HEK293 (cell line): ENCODE results near the gene SIRT4.

Source experiments
- CTCF ChIA-PET: fragments of 350-600 bp; formaldehyde crosslinking; extraction: SDS; loops from one replicate; lab custom pipeline; 2021; ENCODE audit warnings: antibody characterized with exemption; lab: Yijun Ruan, JAX
- POLR2A ChIA-PET: fragments of 300-600 bp; formaldehyde crosslinking; extraction: SDS; loops from one replicate; lab custom pipeline; 2020; ENCODE audit warnings: antibody characterized with exemption, inconsistent platforms; lab: Yijun Ruan, JAX
- H3K27ac ChIP-seq: fragments of 200-500 bp; sonication (Bioruptor generic); 2 replicates; pipeline ENCODE4 v1.5.1; 2014; ENCODE audit warnings: low read depth, low read length, control low read depth, inconsistent platforms; ENCODE audit errors: extremely low read depth
- H3K36me3 ChIP-seq, 2 experiments: fragments of 200-500 bp in 1 of 2; sonication (Bioruptor generic) in 1 of 2; 1 replicate in 1 of 2; 2 replicates in 1 of 2; pipeline ENCODE4 v1.5.1; 2014 to 2017; ENCODE audit warnings: inconsistent platforms in 2 of 2, low read length in 2 of 2; ENCODE audit not compliant: control insufficient read depth in 2 of 2, insufficient read depth in 1 of 2
- H3K4me1 ChIP-seq: fragments of 200-500 bp; sonication (Bioruptor generic); 2 replicates; pipeline ENCODE4 v1.5.1; 2014; ENCODE audit warnings: mild to moderate bottlenecking, low read length, inconsistent platforms; ENCODE audit not compliant: control insufficient read depth, insufficient read depth
- H3K4me3 ChIP-seq: 2 replicates; pipeline ENCODE4 v1.5.1; 2011; ENCODE audit warnings: low read depth, mild to moderate bottlenecking, control low read depth, low read length, moderate library complexity
- H3K9me3 ChIP-seq: fragments of 200-500 bp; sonication (Bioruptor generic); 2 replicates; pipeline ENCODE4 v1.5.1; 2014; ENCODE audit warnings: low read depth, low read length, inconsistent platforms; ENCODE audit not compliant: control insufficient read depth, insufficient read depth
- BCL11B ChIP-seq: fragments of 450-650 bp; formaldehyde crosslinking; IDR thresholded peaks from 2 replicates; pipeline ENCODE4 v1.5.1; 2016; ENCODE audit warnings: low read depth, missing biosample characterization, missing genetic modification characterization
- MEIS1 ChIP-seq: sonication (generic); formaldehyde crosslinking; IDR thresholded peaks from 2 replicates; pipeline ENCODE4 v1.8.1; 2022; ENCODE audit warnings: missing genetic modification reagents, mild to moderate bottlenecking, borderline replicate concordance
- PBX3 ChIP-seq: sonication (generic); formaldehyde crosslinking; IDR thresholded peaks from 2 replicates; pipeline ENCODE4 v1.8.1; 2022; ENCODE audit warnings: mild to moderate bottlenecking, moderate library complexity, missing genetic modification reagents
- YY2 ChIP-seq: fragments of 450-650 bp; formaldehyde crosslinking; IDR thresholded peaks from 2 replicates; pipeline ENCODE4 v1.5.1; 2016; ENCODE audit warnings: missing biosample characterization, missing genetic modification characterization
- ZBTB10 ChIP-seq: fragments of 450-650 bp; formaldehyde crosslinking; IDR thresholded peaks from 2 replicates; pipeline ENCODE4 v1.5.1; 2016; ENCODE audit warnings: missing biosample characterization, missing genetic modification characterization
- ZBTB11 ChIP-seq: fragments of 450-650 bp; formaldehyde crosslinking; conservative IDR thresholded peaks from 2 replicates; pipeline ENCODE4 v1.5.1; 2016; ENCODE audit warnings: low read depth, missing biosample characterization, missing genetic modification characterization
- ZBTB20 ChIP-seq: fragments of 450-650 bp; formaldehyde crosslinking; IDR thresholded peaks from 2 replicates; pipeline ENCODE4 v1.5.1; 2016; ENCODE audit warnings: missing biosample characterization, missing genetic modification characterization
- ZNF138 ChIP-seq: fragments of 450-650 bp; formaldehyde crosslinking; IDR thresholded peaks from 2 replicates; pipeline ENCODE4 v1.5.1; 2016; ENCODE audit warnings: missing biosample characterization, missing genetic modification characterization, borderline replicate concordance
- ZNF266 ChIP-seq: fragments of 450-650 bp; formaldehyde crosslinking; IDR thresholded peaks from 2 replicates; pipeline ENCODE4 v1.5.1; 2016; ENCODE audit warnings: missing biosample characterization, missing genetic modification characterization, low read depth
- ZNF274 ChIP-seq, 2 experiments: fragments of 200-500 bp in 1 of 2; fragments of 450-650 bp in 1 of 2; sonication (Bioruptor generic) in 1 of 2; formaldehyde crosslinking in 1 of 2; IDR thresholded peaks; 2 replicates each; pipeline versions ENCODE4 v1.5.1 to v1.6.1; 2014 to 2016; ENCODE audit warnings: borderline replicate concordance in 1 of 2, inconsistent platforms in 1 of 2, low read length in 1 of 2, missing biosample characterization in 1 of 2, missing genetic modification characterization in 1 of 2
- ZNF335 ChIP-seq: fragments of 450-650 bp; formaldehyde crosslinking; conservative IDR thresholded peaks from 2 replicates; pipeline ENCODE4 v1.5.1; 2016; ENCODE audit warnings: missing biosample characterization, missing genetic modification characterization
- ZNF433 ChIP-seq: fragments of 450-650 bp; formaldehyde crosslinking; IDR thresholded peaks from 2 replicates; pipeline ENCODE4 v1.5.1; 2016; ENCODE audit warnings: missing biosample characterization, missing genetic modification characterization, low read depth
- ZNF513 ChIP-seq: fragments of 450-650 bp; IDR thresholded peaks from 2 replicates; pipeline ENCODE4 v1.5.1; 2018; ENCODE audit warnings: missing biosample characterization, missing genetic modification characterization
- ZNF621 ChIP-seq: fragments of 450-650 bp; formaldehyde crosslinking; IDR thresholded peaks from 2 replicates; pipeline ENCODE4 v1.5.1; 2017; ENCODE audit warnings: missing biosample characterization, missing genetic modification characterization
- ZNF629 ChIP-seq: fragments of 450-650 bp; formaldehyde crosslinking; IDR thresholded peaks from 2 replicates; pipeline ENCODE4 v1.5.1; 2017; ENCODE audit warnings: missing biosample characterization, missing genetic modification characterization

SIRT4 gene

GRCh38 chr12:120262852-120263747, 39.0 kb upstream of the SIRT4 start:
- ChIA-PET POLR2A (interaction anchor here (1.2 to 8.6 kb wide), 5 partner anchors 20 to 63 kb away, joined by 4 to 126 read pairs (median 11); partner anchors contain the start of genes RNU4-2 and RPLP0), CTCF (interaction anchor here (0.6 to 16.4 kb wide), 7 partner anchors 9 to 1048 kb away, joined by 3 to 581 read pairs (median 3); partner anchors contain the start of gene RPLP0)
- Histone ChIP-seq H3K4me3 (no peak overlapping the region), H3K27ac (no peak overlapping the region), H3K9me3 (no peaks in the 10 kb centered on the region), H3K4me1 (peaks cover 4% of the 10 kb centered on the region; the same call in 1 of the 2 replicates), H3K36me3 (no peaks in the 10 kb centered on the region)
- TF ChIP-seq ZBTB20 (tag by site-specific recombination) (peak; percentile 29; the same call in 1 of the 2 replicates), ZNF274 (IDR thresholded peaks at IDR 0.05; ENCODE audit: low read length) (no peak), ZNF274 (tag by site-specific recombination; IDR thresholded peaks at IDR 0.05; ENCODE audit: borderline replicate concordance) (no peak)

GRCh38 chr12:120263748-120264085, 38.4 kb upstream of the SIRT4 start:
- CTCF ChIA-PET = interaction anchor here (0.6 to 16.4 kb wide), 5 partner anchors 8 to 38 kb away, joined by 3 to 581 read pairs (median 28); no protein-coding TSS in a partner anchor

More at GRCh38 chr12:120263748-120264085, 38.4 kb upstream of the SIRT4 start:
- Histone ChIP-seq H3K9me3 (no peaks in the 10 kb centered on the region), H3K4me1 (peaks cover 4% of the 10 kb centered on the region; the same call in 1 of the 2 replicates), H3K27ac (no peak overlapping the region), H3K4me3 (no peak overlapping the region), H3K36me3 (no peaks in the 10 kb centered on the region)
- TF ChIP-seq MEIS1 (CRISPR knock-in tag) (no peak), ZNF513 (tag by site-specific recombination) (no peak), ZNF629 (tag by site-specific recombination) (no peak), ZNF621 (tag by site-specific recombination) (no peak), ZNF138 (tag by site-specific recombination) (no peak), BCL11B (tag by site-specific recombination) (no peak), ZNF433 (tag by site-specific recombination) (no peak), ZNF335 (no peak), ZBTB10 (no peak), PBX3 (CRISPR knock-in tag) (no peak), ZBTB11 (tag by site-specific recombination) (no peak), ZNF266 (no peak), YY2 (tag by site-specific recombination) (no peak)
- POLR2A ChIA-PET = interaction anchor here (1.2 to 8.6 kb wide), 4 partner anchors 21 to 64 kb away, joined by 4 to 126 read pairs (median 54); partner anchors contain the start of genes RNU4-2 and RPLP0
